Measurements from ENCODE around the gene ZNF385B.
A peak's percentile ranks its signal among the peaks of the same experiment; 100 is the strongest.

ZNF385B gene

DNA sequence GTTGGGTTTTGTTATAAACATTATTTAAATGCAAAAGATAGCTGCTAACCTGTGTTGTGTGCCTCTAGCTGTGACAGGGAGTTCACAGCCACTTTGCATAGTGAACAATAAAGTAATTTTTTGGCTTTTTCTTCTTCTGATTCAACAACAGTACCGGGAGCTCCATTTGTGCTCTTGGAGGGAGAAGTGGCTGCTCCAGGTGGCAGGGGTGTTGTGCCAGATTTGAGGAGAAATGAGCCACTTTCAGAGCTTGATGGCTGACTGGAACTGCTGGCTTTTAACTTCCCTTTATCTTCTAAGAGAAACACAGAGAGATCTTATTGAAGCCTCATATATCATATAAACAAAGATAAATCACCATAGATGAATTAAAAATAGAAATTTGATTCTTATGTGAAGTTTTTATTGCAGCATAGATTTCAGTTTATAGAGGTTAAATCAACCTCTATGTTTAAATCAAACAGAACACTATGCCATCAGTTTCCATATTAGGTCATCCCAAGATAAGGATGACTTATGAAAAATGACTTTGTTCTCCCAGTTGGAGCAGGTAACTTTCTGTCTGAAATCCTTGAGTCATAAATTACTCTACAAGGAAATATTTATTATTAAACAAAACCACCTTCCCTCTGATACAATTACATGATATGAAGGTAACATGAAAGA lies 414.8 kb downstream of the ZNF385B start:
- Histone ChIP-seq H3K4me1 (ENCODE audit: insufficient read depth, poor library complexity, severe bottlenecking) (peaks cover 13% of the 10 kb centered on the region), H3K9me3 (ENCODE audit: severe bottlenecking) (no peaks in the 10 kb centered on the region), H3K4me3 (ENCODE audit: severe bottlenecking) (no peak overlapping the region), H3K27ac (ENCODE audit: poor library complexity, severe bottlenecking) (peak overlapping the region; percentile 24), H3K27me3 (ENCODE audit: insufficient read depth, poor library complexity, severe bottlenecking) (no peaks in the 10 kb centered on the region), H3K36me3 (ENCODE audit: low read depth) (no peaks in the 10 kb centered on the region)
- ATAC-seq (ENCODE audit: low read depth) (peak; percentile 91), DNase-seq (ENCODE audit: low spot score) (no peak)
- TF ChIP-seq, protein P1, sequence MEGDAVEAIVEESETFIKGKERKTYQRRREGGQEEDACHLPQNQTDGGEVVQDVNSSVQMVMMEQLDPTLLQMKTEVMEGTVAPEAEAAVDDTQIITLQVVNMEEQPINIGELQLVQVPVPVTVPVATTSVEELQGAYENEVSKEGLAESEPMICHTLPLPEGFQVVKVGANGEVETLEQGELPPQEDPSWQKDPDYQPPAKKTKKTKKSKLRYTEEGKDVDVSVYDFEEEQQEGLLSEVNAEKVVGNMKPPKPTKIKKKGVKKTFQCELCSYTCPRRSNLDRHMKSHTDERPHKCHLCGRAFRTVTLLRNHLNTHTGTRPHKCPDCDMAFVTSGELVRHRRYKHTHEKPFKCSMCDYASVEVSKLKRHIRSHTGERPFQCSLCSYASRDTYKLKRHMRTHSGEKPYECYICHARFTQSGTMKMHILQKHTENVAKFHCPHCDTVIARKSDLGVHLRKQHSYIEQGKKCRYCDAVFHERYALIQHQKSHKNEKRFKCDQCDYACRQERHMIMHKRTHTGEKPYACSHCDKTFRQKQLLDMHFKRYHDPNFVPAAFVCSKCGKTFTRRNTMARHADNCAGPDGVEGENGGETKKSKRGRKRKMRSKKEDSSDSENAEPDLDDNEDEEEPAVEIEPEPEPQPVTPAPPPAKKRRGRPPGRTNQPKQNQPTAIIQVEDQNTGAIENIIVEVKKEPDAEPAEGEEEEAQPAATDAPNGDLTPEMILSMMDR (IDR thresholded peaks at IDR 0.05; ENCODE audit: poor library complexity, severe bottlenecking): no peak

DNA sequence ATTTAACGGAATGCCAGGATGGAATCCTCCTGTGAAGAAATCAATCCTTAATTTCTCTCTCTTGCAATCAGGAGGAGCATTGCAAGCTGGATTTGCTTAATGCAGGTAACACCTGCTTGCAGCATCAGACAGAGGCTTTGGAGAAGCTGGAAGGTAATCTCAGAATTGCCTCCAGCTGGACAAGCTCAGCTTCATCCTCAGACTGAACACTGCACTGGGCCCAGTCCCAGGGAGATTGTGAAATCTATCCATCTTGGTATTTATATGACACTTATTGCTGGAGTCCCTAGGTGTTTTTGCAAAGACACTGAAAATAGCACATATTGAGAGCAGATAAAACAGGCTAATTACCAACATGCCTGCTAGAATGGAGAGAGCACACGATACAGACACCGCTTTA lies 417.4 kb downstream of the ZNF385B start:
- no peaks in the 10 kb centered on the region for H3K9me3 ChIP-seq (ENCODE audit: severe bottlenecking)
- no peak for DNase-seq (ENCODE audit: low spot score)
- no peak overlapping the region for H3K27ac ChIP-seq (ENCODE audit: poor library complexity, severe bottlenecking)
- no peaks in the 10 kb centered on the region for H3K27me3 ChIP-seq (ENCODE audit: insufficient read depth, poor library complexity, severe bottlenecking)
- no peaks in the 10 kb centered on the region for H3K36me3 ChIP-seq (ENCODE audit: low read depth)
- no peak overlapping the region for H3K4me3 ChIP-seq (ENCODE audit: severe bottlenecking)
- TF ChIP-seq, protein P1 (IDR thresholded peaks at IDR 0.05; ENCODE audit: poor library complexity, severe bottlenecking): no peak
- H3K4me1 ChIP-seq (ENCODE audit: insufficient read depth, poor library complexity, severe bottlenecking): peaks cover 13% of the 10 kb centered on the region
- no peak; the same call in 2 of the 3 replicates for ATAC-seq (ENCODE audit: low read depth)

DNA sequence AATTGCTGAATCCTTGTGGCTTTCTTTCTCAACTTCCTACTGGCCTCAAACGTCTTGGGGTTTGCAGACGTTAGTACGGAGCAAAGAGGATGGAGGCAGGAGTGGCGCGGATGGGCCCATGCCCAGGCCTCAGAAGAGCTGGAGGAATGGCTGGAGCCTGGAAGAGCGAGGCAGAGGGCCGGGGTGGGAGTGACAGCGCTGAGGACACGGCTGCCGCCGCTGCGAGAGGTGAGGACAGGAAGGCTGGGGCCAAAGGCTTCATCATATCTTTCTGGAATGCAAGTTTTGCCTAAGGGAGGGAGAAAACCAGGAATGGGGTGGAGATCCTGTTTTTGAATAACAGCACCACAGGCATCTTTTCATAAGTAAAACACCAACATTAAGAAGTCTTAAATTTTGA lies 418.2 kb downstream of the ZNF385B start:
- Histone ChIP-seq H3K27me3 (ENCODE audit: insufficient read depth, poor library complexity, severe bottlenecking) (no peaks in the 10 kb centered on the region), H3K36me3 (ENCODE audit: low read depth) (no peaks in the 10 kb centered on the region), H3K27ac (ENCODE audit: poor library complexity, severe bottlenecking) (no peak overlapping the region), H3K4me1 (ENCODE audit: insufficient read depth, poor library complexity, severe bottlenecking) (peaks cover 13% of the 10 kb centered on the region), H3K4me3 (ENCODE audit: severe bottlenecking) (no peak overlapping the region), H3K9me3 (ENCODE audit: severe bottlenecking) (no peaks in the 10 kb centered on the region)
- DNase-seq (ENCODE audit: low spot score): no peak
- TF ChIP-seq, protein P1 (IDR thresholded peaks at IDR 0.05; ENCODE audit: poor library complexity, severe bottlenecking): no peak
- no peak for ATAC-seq (ENCODE audit: low read depth)

DNA sequence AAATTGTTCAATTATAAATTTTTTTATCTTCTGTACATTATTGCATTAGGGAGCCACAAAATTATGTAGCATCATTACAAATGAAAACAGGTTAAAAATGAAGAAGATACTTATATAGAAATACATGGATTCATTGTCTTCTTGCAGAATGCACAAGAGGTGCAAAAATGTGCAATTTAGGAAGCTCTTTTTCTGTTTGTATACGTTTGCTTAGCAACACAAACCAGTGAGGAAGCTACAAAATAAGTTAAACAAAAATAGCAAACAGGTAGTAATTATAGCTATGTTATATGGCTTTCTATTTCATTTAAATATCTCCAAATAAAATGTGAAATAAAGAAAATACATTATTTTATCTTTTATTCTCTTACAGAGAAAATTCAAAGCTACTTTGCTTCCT lies 419.2 kb downstream of the ZNF385B start:
- Histone ChIP-seq H3K36me3 (ENCODE audit: low read depth) (no peaks in the 10 kb centered on the region), H3K27ac (ENCODE audit: poor library complexity, severe bottlenecking) (no peak overlapping the region), H3K4me3 (ENCODE audit: severe bottlenecking) (no peak overlapping the region), H3K27me3 (ENCODE audit: insufficient read depth, poor library complexity, severe bottlenecking) (no peaks in the 10 kb centered on the region), H3K4me1 (ENCODE audit: insufficient read depth, poor library complexity, severe bottlenecking) (peaks cover 12% of the 10 kb centered on the region), H3K9me3 (ENCODE audit: severe bottlenecking) (no peaks in the 10 kb centered on the region)
- TF ChIP-seq, protein P1 (IDR thresholded peaks at IDR 0.05; ENCODE audit: poor library complexity, severe bottlenecking): no peak
- no peak for DNase-seq (ENCODE audit: low spot score)
- no peak for ATAC-seq (ENCODE audit: low read depth)

DNA sequence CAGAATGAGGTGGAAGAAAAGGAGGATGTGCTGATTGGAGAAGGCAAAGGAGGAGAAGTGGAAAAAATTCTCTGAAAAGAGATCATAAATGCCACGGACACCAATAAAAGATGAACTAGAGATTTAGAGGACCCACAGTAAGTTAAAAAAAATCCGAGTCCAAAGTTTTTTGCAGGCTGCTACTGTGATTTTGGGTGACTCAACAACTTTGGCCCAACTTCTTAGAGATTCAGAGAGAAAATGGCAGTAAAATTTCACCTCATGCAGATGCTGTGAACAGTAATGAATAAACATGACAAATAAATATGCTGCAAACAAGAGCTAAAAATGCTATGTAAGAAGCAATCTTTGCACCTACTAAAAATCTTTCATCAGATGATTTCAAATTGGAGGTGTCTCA lies 419.9 kb downstream of the ZNF385B start:
- Histone ChIP-seq H3K9me3 (ENCODE audit: severe bottlenecking) (no peaks in the 10 kb centered on the region), H3K27me3 (ENCODE audit: insufficient read depth, poor library complexity, severe bottlenecking) (no peaks in the 10 kb centered on the region), H3K36me3 (ENCODE audit: low read depth) (no peaks in the 10 kb centered on the region), H3K4me1 (ENCODE audit: insufficient read depth, poor library complexity, severe bottlenecking) (peaks cover 7% of the 10 kb centered on the region), H3K27ac (ENCODE audit: poor library complexity, severe bottlenecking) (no peak overlapping the region), H3K4me3 (ENCODE audit: severe bottlenecking) (no peak overlapping the region)
- ATAC-seq (ENCODE audit: low read depth): no peak
- TF ChIP-seq, protein P1 (IDR thresholded peaks at IDR 0.05; ENCODE audit: poor library complexity, severe bottlenecking): no peak
- no peak for DNase-seq (ENCODE audit: low spot score)
